ENCODE data around the gene CTTNBP2. TPM values are rescaled to one million over a fixed set of nuclear protein-coding genes. Genes with fewer than 3 reads are reported as not detected.

CTTNBP2 gene
- polyA plus RNA-seq, 2 of the 4 experiments (the other 2 are of a cell fraction): 0.18 to 0.25 TPM

- Histone ChIP-seq H3K9me3 (no peaks in the 10 kb centered on the region), H3K4me1 (no peaks in the 10 kb centered on the region), H3K4me2 (no peak overlapping the region), H3K4me3 (no peak overlapping the region), H3K27ac (no peak overlapping the region)
- ATAC-seq: no peak
- no peak for DNase-seq (ENCODE audit: low read depth in 1 of 2, low spot score in 1 of 2)
- POLR2A ChIA-PET: no interaction called here
- CTCF ChIA-PET: interaction anchor here (0.7 to 1.8 kb wide), 4 partner anchors 9 to 275 kb away, joined by 4 read pairs; no protein-coding TSS in a partner anchor
- TF ChIP-seq E2F6 (IDR thresholded peaks at IDR 0.05; ENCODE audit: borderline replicate concordance, low read depth): no peak
- no peak for TF ChIP-seq ELK1 (IDR thresholded peaks at IDR 0.05; ENCODE audit: low read depth, low read length)
- no peak for TF ChIP-seq ESRRA (IDR thresholded peaks at IDR 0.05; ENCODE audit: borderline replicate concordance, low read length)
- TF ChIP-seq ZFP36 (IDR thresholded peaks at IDR 0.05; ENCODE audit: borderline replicate concordance, partially characterized antibody): no peak
- TF ChIP-seq SMC3 (IDR thresholded peaks at IDR 0.05): no peak
- no peak for TF ChIP-seq HDAC2 (IDR thresholded peaks at IDR 0.05)
- no peak for TF ChIP-seq GATA3 (IDR thresholded peaks at IDR 0.05; ENCODE audit: borderline replicate concordance)
- TF ChIP-seq ZC3H11A (IDR thresholded peaks at IDR 0.05): no peak
- no peak for TF ChIP-seq HOXA7 (CRISPR knock-in tag; IDR thresholded peaks at IDR 0.05)
- TF ChIP-seq CBX2 (IDR thresholded peaks at IDR 0.05; ENCODE audit: borderline replicate concordance, low read depth): no peak
- no peak for TF ChIP-seq HMGXB4 (CRISPR knock-in tag; IDR thresholded peaks at IDR 0.05; ENCODE audit: borderline replicate concordance)
- TF ChIP-seq FOSB (CRISPR knock-in tag; IDR thresholded peaks at IDR 0.05): no peak
- no peak for TF ChIP-seq HOXB13 (CRISPR knock-in tag; IDR thresholded peaks at IDR 0.05; ENCODE audit: low read depth)
- TF ChIP-seq RCOR1 (IDR thresholded peaks at IDR 0.05; ENCODE audit: low read depth, low read length): no peak
- TF ChIP-seq JUN (IDR thresholded peaks at IDR 0.05): no peak
- no peak for TF ChIP-seq NR3C1 (IDR thresholded peaks at IDR 0.05)
- no peak for TF ChIP-seq RAD21 (conservative IDR thresholded peaks at IDR 0.05 in 1 of 2, IDR thresholded peaks at IDR 0.05 in 1 of 2)
- no peak for FAIRE-seq
- WGBS (ENCODE audit: missing lambda C conversion rate): 59% methylated on average over 7 of the region's 7 CpGs
Measured at GRCh38 chr7:117728890-117729624, 144.2 kb downstream of the CTTNBP2 start.

- DNase-seq (ENCODE audit: low read depth in 1 of 2, low spot score in 1 of 2) (no peak), FAIRE-seq (no peak), ATAC-seq (no peak)
- CTCF ChIA-PET: interaction anchor here (1.5 kb wide), 1 partner anchor 9 kb away, joined by 8 read pairs; no protein-coding TSS in a partner anchor
- Histone ChIP-seq H3K4me2 (no peak overlapping the region), H3K9me3 (no peaks in the 10 kb centered on the region), H3K4me1 (no peaks in the 10 kb centered on the region), H3K27ac (no peak overlapping the region), H3K4me3 (no peak overlapping the region)
- TF ChIP-seq CBX8 (IDR thresholded peaks at IDR 0.05): no peak
- TF ChIP-seq ATOH8 (CRISPR knock-in tag; IDR thresholded peaks at IDR 0.05; ENCODE audit: low read depth): no peak
- no peak for TF ChIP-seq JUN (IDR thresholded peaks at IDR 0.05)
- no peak for TF ChIP-seq ZC3H11A (IDR thresholded peaks at IDR 0.05)
- no peak for TF ChIP-seq HOXA7 (CRISPR knock-in tag; IDR thresholded peaks at IDR 0.05)
- TF ChIP-seq FOXS1 (CRISPR knock-in tag; IDR thresholded peaks at IDR 0.05): no peak
- no peak for TF ChIP-seq KDM1A (IDR thresholded peaks at IDR 0.05; ENCODE audit: low read depth)
- no peak for TF ChIP-seq ELK1 (IDR thresholded peaks at IDR 0.05; ENCODE audit: low read depth, low read length)
- TF ChIP-seq FOSB (CRISPR knock-in tag; IDR thresholded peaks at IDR 0.05): no peak
- no peak for TF ChIP-seq HEYL (CRISPR knock-in tag; IDR thresholded peaks at IDR 0.05)
- TF ChIP-seq RFX5 (IDR thresholded peaks at IDR 0.05): no peak
- no peak for TF ChIP-seq EHMT2 (IDR thresholded peaks at IDR 0.05; ENCODE audit: low read depth)
- TF ChIP-seq FOSL2 (IDR thresholded peaks at IDR 0.05): no peak
- TF ChIP-seq FOSL2 (CRISPR knock-in tag; IDR thresholded peaks at IDR 0.05): no peak
- no peak for TF ChIP-seq USF2 (IDR thresholded peaks at IDR 0.05)
- TF ChIP-seq NPAS2 (CRISPR knock-in tag; IDR thresholded peaks at IDR 0.05; ENCODE audit: borderline replicate concordance): no peak
- no peak for TF ChIP-seq GATA3 (IDR thresholded peaks at IDR 0.05; ENCODE audit: borderline replicate concordance)
- no peak for TF ChIP-seq TP53 (CRISPR knock-in tag; IDR thresholded peaks at IDR 0.05)
- no peak for TF ChIP-seq ZNF302 (CRISPR knock-in tag; IDR thresholded peaks at IDR 0.05)
- TF ChIP-seq MAFK (IDR thresholded peaks at IDR 0.05; ENCODE audit: partially characterized antibody): no peak
- 75% methylated on average over 3 of the region's 3 CpGs for WGBS (ENCODE audit: missing lambda C conversion rate)
- POLR2A ChIA-PET: no interaction called here
Measured at GRCh38 chr7:117724898-117725297, 148.3 kb downstream of the CTTNBP2 start.

Data from A549 (cell line).